Activated CD4-positive, alpha-beta memory T cell treated with anti-CD3 and anti-CD28 coated beads, Interleukin-2, amount 10 ng/mL, durations not matched to agents 7 days and 5 days (primary cell): Measurements from ENCODE around the gene TWIST2. TPM values are rescaled to one million over a fixed set of nuclear protein-coding genes. Genes with fewer than 3 reads are reported as not detected.

Experiments used
- CTCF ChIA-PET: fragments of 350-600 bp; sonication (Branson Sonifier 250); formaldehyde crosslinking; loops from one replicate; lab custom pipeline; 2021; ENCODE audit warnings: antibody characterized with exemption, inconsistent platforms; lab: Charles Lee
- POLR2A ChIA-PET: fragments of 350-600 bp; sonication (Branson Sonifier 250); formaldehyde crosslinking; loops from one replicate; lab custom pipeline; 2021; ENCODE audit warnings: antibody characterized with exemption; lab: Charles Lee
- DNase-seq: peaks from one replicate; pipeline ENCODE4 v3.0.0-alpha.2; 2020
- H3K27ac Mint-ChIP-seq: one replicate; pipeline ENCODE4 v1.8.0; 2021; ENCODE audit warnings: mild to moderate bottlenecking, mixed read lengths
- H3K27me3 Mint-ChIP-seq: one replicate; pipeline ENCODE4 v1.8.0; 2021; ENCODE audit warnings: mixed read lengths
- H3K36me3 Mint-ChIP-seq: one replicate; pipeline ENCODE4 v1.8.0; 2021; ENCODE audit warnings: low read depth, mixed read lengths
- H3K4me1 Mint-ChIP-seq: one replicate; pipeline ENCODE4 v1.8.0; 2021; ENCODE audit warnings: mixed read lengths
- H3K4me3 Mint-ChIP-seq: one replicate; pipeline ENCODE4 v1.8.0; 2021; ENCODE audit warnings: mild to moderate bottlenecking, mixed read lengths
- H3K9me3 Mint-ChIP-seq: one replicate; pipeline ENCODE4 v1.8.0; 2021; ENCODE audit warnings: mixed read lengths
- total RNA-seq, 2 experiments: library from RNA; stranded (reverse); gene quantifications; one replicate each; pipeline ENCODE4 v1.2.3, GENCODE V29; 2021

Gene TWIST2
- total RNA-seq, 2 experiments from 2014 or later, result not detected

DNA sequence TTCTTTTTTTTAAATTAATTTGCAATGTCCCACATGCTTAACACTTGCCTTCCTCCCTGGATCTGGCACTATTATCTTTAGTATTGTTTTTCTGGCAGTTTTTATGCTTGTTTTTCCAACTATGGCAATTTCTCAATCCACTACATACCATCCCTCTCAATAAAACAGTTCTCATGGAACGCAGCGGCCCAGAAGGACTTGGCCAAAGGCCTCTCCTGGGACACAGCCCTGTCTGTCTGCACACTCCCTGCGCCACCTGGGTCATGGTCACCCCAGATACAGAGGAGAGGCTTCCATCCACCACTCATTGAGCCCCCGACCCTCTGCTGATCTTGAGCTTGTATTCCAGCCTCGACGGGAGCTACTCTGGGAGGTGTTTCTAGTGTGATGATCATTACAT is 91.2 kb downstream of the TWIST2 start:
- Mint-ChIP-seq H3K9me3 (no peaks in the 10 kb centered on the region), H3K27ac (no peak overlapping the region), H3K27me3 (peaks cover 2% of the 10 kb centered on the region), H3K4me3 (no peak overlapping the region), H3K36me3 (no peaks in the 10 kb centered on the region), H3K4me1 (no peaks in the 10 kb centered on the region)
- ChIA-PET POLR2A (no interaction called here), CTCF (no interaction called here)
- peak; percentile 14 for DNase-seq

- peak; percentile 1 for DNase-seq
- ChIA-PET POLR2A (no interaction called here), CTCF (no interaction called here)
- H3K27ac Mint-ChIP-seq, result no peak overlapping the region
- no peaks in the 10 kb centered on the region for H3K27me3 Mint-ChIP-seq
- H3K9me3 Mint-ChIP-seq, result no peaks in the 10 kb centered on the region
- no peak overlapping the region for H3K4me3 Mint-ChIP-seq
- no peaks in the 10 kb centered on the region for H3K4me1 Mint-ChIP-seq
- H3K36me3 Mint-ChIP-seq, result no peaks in the 10 kb centered on the region
These were observed 91.9 kb downstream of the TWIST2 start for GRCh38 chr2:238939521-238940403.

DNA sequence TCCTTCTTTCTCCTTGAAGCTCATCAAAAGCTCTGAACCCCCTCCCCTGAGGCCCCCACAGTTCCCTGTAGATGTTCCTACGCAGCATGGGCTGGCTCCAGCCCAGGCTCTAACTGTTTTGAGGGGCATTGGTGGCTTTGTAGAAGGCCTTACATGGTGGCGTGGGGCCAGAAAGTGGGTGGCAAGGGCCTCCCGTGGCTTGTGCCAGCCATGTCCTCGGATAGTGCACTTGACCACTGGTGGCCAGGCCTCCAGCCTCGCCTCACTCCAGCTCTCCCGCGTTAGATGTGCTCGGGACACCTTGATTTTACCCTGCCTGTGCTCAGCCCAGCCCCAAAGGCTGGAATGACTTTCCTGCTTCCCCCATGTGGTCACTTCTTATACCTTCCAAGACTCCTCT is 92.9 kb downstream of the TWIST2 start:
- H3K36me3 Mint-ChIP-seq, result no peaks in the 10 kb centered on the region
- CTCF ChIA-PET, result no interaction called here
- POLR2A ChIA-PET, result no interaction called here
- no peak overlapping the region for H3K4me3 Mint-ChIP-seq
- H3K9me3 Mint-ChIP-seq, result no peaks in the 10 kb centered on the region
- H3K27me3 Mint-ChIP-seq, result no peaks in the 10 kb centered on the region
- no peaks in the 10 kb centered on the region for H3K4me1 Mint-ChIP-seq
- H3K27ac Mint-ChIP-seq, result no peak overlapping the region
- peak; percentile 6 for DNase-seq

GRCh38 chr2:238941262-238941792 is 93.4 kb downstream of the TWIST2 start:
- POLR2A ChIA-PET, result no interaction called here
- no peaks in the 10 kb centered on the region for H3K9me3 Mint-ChIP-seq
- no peaks in the 10 kb centered on the region for H3K36me3 Mint-ChIP-seq
- no peaks in the 10 kb centered on the region for H3K4me1 Mint-ChIP-seq
- no peak overlapping the region for H3K27ac Mint-ChIP-seq
- peak; percentile 12 for DNase-seq
- CTCF ChIA-PET, result no interaction called here
- no peaks in the 10 kb centered on the region for H3K27me3 Mint-ChIP-seq
- H3K4me3 Mint-ChIP-seq, result no peak overlapping the region

- Mint-ChIP-seq H3K36me3 (no peaks in the 10 kb centered on the region), H3K27me3 (no peaks in the 10 kb centered on the region), H3K4me1 (no peaks in the 10 kb centered on the region), H3K9me3 (no peaks in the 10 kb centered on the region), H3K27ac (no peak overlapping the region), H3K4me3 (no peak overlapping the region)
- POLR2A ChIA-PET, result no interaction called here
- peak; percentile 9 for DNase-seq
- CTCF ChIA-PET, result interaction anchor here (1.0 kb wide), 1 partner anchor 16 kb away, joined by 3 read pairs; no protein-coding TSS in a partner anchor
These were observed 94.3 kb downstream of the TWIST2 start for GRCh38 chr2:238942080-238942725.

- no peak overlapping the region for H3K4me3 Mint-ChIP-seq
- ChIA-PET CTCF (interaction anchor here (1.0 kb wide), 1 partner anchor 16 kb away, joined by 3 read pairs; no protein-coding TSS in a partner anchor), POLR2A (no interaction called here)
- peaks cover 4% of the 10 kb centered on the region for H3K4me1 Mint-ChIP-seq
- no peak overlapping the region for H3K27ac Mint-ChIP-seq
- no peaks in the 10 kb centered on the region for H3K36me3 Mint-ChIP-seq
- no peaks in the 10 kb centered on the region for H3K9me3 Mint-ChIP-seq
- no peaks in the 10 kb centered on the region for H3K27me3 Mint-ChIP-seq
- peak; percentile 1 for DNase-seq
These were observed 94.9 kb downstream of the TWIST2 start for GRCh38 chr2:238942726-238943300.

GRCh38 chr2:238943338-238944067 is 95.6 kb downstream of the TWIST2 start:
- DNase-seq, result peak; percentile 10
- ChIA-PET POLR2A (no interaction called here), CTCF (interaction anchor here (1.0 kb wide), 1 partner anchor 15 kb away, joined by 3 read pairs; no protein-coding TSS in a partner anchor)
- Mint-ChIP-seq H3K9me3 (no peaks in the 10 kb centered on the region), H3K27me3 (no peaks in the 10 kb centered on the region), H3K36me3 (no peaks in the 10 kb centered on the region), H3K27ac (no peak overlapping the region), H3K4me1 (peaks cover 11% of the 10 kb centered on the region), H3K4me3 (no peak overlapping the region)

DNA sequence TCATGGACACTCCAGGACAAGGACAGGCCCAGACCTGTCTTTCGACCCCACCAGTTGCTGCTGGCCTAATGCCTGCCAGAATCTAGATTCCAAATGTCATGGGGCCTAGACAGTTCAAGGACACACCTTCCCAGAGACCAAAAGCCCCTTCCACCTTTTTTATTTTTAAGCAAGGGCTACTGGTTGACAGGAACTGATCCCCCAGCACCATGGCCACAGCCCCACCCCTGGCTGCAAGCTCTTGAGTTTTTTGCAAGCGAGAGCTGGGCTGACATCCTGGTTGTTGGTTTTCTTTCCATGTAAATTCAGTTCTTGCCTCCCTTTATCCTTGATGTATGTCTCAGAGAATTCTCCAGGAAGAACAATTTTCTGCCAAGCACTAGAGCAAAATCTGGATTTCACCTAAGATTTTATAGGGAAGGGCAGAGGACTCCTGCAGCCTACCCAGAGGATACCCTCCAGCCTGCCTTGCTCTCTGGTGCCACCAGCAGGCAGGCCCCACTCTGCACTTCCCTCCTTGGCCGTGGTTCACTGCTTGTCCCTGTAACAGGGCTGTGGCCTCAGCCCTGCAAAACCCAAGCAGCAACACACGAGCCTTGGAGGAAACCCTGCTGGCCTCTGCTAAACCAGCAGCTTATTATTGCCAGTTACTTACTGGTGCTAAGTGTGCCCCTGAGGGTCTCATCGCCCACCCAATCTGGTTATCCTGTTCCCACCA is 97.7 kb downstream of the TWIST2 start:
- Mint-ChIP-seq H3K4me3 (no peak overlapping the region), H3K9me3 (no peaks in the 10 kb centered on the region), H3K36me3 (no peaks in the 10 kb centered on the region), H3K27me3 (peaks cover 4% of the 10 kb centered on the region), H3K27ac (no peak overlapping the region), H3K4me1 (peaks cover 13% of the 10 kb centered on the region)
- DNase-seq, result peak; percentile 17
- ChIA-PET POLR2A (no interaction called here), CTCF (no interaction called here)

DNA sequence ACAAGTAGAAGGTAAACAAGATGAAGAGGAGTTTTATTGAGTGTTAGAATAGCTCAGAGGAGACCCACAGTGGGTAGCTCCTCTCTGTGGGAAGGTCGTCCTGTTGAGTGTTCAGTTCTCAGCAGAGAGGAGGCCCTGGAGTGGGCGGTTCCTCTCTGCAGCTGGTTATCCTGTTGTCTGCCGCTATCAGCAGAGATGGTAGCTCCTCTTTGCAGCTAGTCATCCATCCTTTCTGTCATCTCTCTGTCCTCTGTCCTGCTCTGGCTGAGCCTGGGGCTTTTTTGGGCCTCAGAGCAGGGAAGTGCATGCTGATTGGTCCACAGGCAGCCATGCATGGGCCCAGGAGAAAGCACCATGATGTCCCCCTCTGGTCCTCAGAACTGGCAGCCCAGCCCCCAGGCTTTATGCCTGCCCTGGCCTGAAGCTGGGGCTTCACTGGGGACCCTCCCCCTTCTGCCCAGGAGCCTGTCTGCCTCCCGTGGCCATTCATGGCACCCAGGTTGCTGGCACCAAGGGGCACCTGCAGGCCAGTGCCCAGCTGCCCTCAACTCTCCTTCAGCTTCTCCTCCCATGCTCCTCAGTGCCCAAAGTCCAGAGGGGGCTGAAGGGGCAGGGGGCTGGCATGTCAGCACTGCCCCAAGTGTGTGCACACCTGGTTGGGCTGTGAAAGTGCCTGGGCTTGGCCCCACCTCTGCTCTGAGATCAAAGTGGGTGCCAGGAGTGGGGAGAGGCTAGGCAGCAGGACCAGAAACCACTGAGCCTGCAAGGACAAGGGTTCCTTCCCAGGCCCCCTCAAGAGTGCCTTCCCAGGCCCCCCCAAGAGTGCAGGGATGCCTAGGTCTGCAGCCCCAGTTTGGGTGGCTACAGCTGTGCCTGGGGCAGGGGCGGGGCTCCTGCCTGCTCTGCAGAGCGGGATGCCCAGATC is 98.7 kb downstream of the TWIST2 start:
- peaks cover 13% of the 10 kb centered on the region for H3K4me1 Mint-ChIP-seq
- DNase-seq, result peak; percentile 6
- H3K27ac Mint-ChIP-seq, result no peak overlapping the region
- no peaks in the 10 kb centered on the region for H3K9me3 Mint-ChIP-seq
- CTCF ChIA-PET, result no interaction called here
- no peaks in the 10 kb centered on the region for H3K36me3 Mint-ChIP-seq
- POLR2A ChIA-PET, result no interaction called here
- H3K27me3 Mint-ChIP-seq, result peaks cover 4% of the 10 kb centered on the region
- H3K4me3 Mint-ChIP-seq, result no peak overlapping the region

- CTCF ChIA-PET, result no interaction called here
- no peaks in the 10 kb centered on the region for H3K9me3 Mint-ChIP-seq
- peaks cover 5% of the 10 kb centered on the region for H3K27me3 Mint-ChIP-seq
- peaks cover 13% of the 10 kb centered on the region for H3K4me1 Mint-ChIP-seq
- peak; percentile 9 for DNase-seq
- POLR2A ChIA-PET, result no interaction called here
- no peak overlapping the region for H3K4me3 Mint-ChIP-seq
- H3K27ac Mint-ChIP-seq, result no peak overlapping the region
- H3K36me3 Mint-ChIP-seq, result no peaks in the 10 kb centered on the region
These were observed 99.4 kb downstream of the TWIST2 start for GRCh38 chr2:238947243-238947760.

GRCh38 chr2:238947920-238948710 is 100.2 kb downstream of the TWIST2 start:
- POLR2A ChIA-PET, result interaction anchor here (1.4 kb wide), 1 partner anchor 9 kb away, joined by 5 read pairs; no protein-coding TSS in a partner anchor
- DNase-seq, result peak; percentile 15
- no peaks in the 10 kb centered on the region for H3K9me3 Mint-ChIP-seq
- no peaks in the 10 kb centered on the region for H3K36me3 Mint-ChIP-seq
- H3K4me1 Mint-ChIP-seq, result peaks cover 13% of the 10 kb centered on the region
- no peak overlapping the region for H3K4me3 Mint-ChIP-seq
- no peak overlapping the region for H3K27ac Mint-ChIP-seq
- CTCF ChIA-PET, result no interaction called here
- peaks cover 9% of the 10 kb centered on the region for H3K27me3 Mint-ChIP-seq
